Thyroid gland (tissue), 4 donors: ENCODE data around the gene FGFBP2. TPM values are rescaled to one million over a fixed set of nuclear protein-coding genes. Genes with fewer than 3 reads are reported as not detected.

Experiments
- DNase-seq, 2 donors: peaks; one replicate each; pipeline ENCODE4 v3.0.0-alpha.2; 2019
- H3K27ac ChIP-seq, 3 donors: fragments of 200-600 bp; sonication (generic); 1 replicate in 2 of 3; 2 replicates in 1 of 3; pipeline ENCODE4 v1.5.1; 2016 to 2019; ENCODE audit warnings: mild to moderate bottlenecking in 1 of 3, moderate library complexity in 1 of 3
- H3K27me3 ChIP-seq: fragments of 200-600 bp; sonication (generic); one replicate; pipeline ENCODE4 v1.5.1; 2019
- H3K36me3 ChIP-seq, 2 donors: fragments of 200-600 bp; sonication (generic); one replicate each; pipeline ENCODE4 v1.5.1; 2016 to 2019
- H3K4me1 ChIP-seq, 2 donors: fragments of 200-600 bp; sonication (generic); one replicate each; pipeline ENCODE4 v1.5.1; 2017 to 2019
- H3K4me3 ChIP-seq, 3 donors: fragments of 200-600 bp; sonication (generic); replicated peaks in 1 of 3; 1 replicate in 2 of 3; 2 replicates in 1 of 3; pipeline ENCODE4 v1.5.1; 2016; ENCODE audit warnings: mild to moderate bottlenecking in 1 of 3
- H3K9me3 ChIP-seq: fragments of 200-600 bp; sonication (generic); one replicate; pipeline ENCODE4 v1.5.1; 2017
- CTCF ChIP-seq, 6 experiments: fragments of 200-600 bp in 3 of 6; fragments of 450-650 bp in 3 of 6; sonication (generic) in 3 of 6; IDR thresholded peaks; one replicate each; pipeline ENCODE4 v1.5.1; 2016 to 2019; ENCODE audit warnings: antibody characterized with exemption in 6 of 6, mild to moderate bottlenecking in 2 of 6, inconsistent platforms in 1 of 6, moderate library complexity in 1 of 6
- POLR2A ChIP-seq, 2 donors: fragments of 450-650 bp; IDR thresholded peaks; one replicate each; pipeline ENCODE4 v1.6.1; 2017; ENCODE audit warnings: antibody characterized with exemption in 2 of 2, mild to moderate bottlenecking in 2 of 2, moderate library complexity in 1 of 2
- WGBS, 2 donors: methylation state at CpG; one replicate each; pipeline ENCODE4 v1.1.5; 2017; 5-methylcytosine and 5-hydroxymethylcytosine counted together
- intact Hi-C: fragments of 100-400 bp; cut with DNase I; formaldehyde crosslinking; loops from one replicate; pipeline ENCODE4 v1.15.1; 2023
- total RNA-seq, 4 donors: library from RNA; depleted of rRNA; stranded (reverse); fragments of >200 nt; gene quantifications; one replicate each; pipeline ENCODE4 v1.2.3, GENCODE V29; 2016

The FGFBP2 gene
- total RNA-seq, 4 donors from 2014 or later, result 0.67 to 3.7 (median 0.92) TPM

DNA sequence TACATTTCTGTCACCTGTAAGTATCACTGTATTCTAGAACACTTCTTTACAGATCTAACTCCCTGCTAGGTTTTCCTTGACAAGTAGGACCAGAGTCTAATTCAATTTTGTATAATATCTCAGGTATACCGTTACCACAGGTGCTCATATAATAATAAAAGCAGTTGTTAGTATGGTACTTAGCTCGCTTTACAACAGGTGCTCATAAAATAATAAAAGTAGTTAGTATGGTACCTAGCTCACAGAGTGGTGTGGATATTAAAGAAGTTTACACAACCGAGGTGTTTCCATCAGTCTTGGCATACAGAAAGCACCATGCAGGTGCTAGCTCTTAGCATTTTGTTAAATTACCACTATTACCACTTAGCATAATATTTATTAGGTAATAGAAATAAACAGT lies 32.9 kb upstream of the FGFBP2 start:
- Histone ChIP-seq H3K27me3 (no peaks in the 10 kb centered on the region), H3K36me3 (no peaks in the 10 kb centered on the region), H3K4me1 (no peaks in the 10 kb centered on the region), H3K27ac (no peak overlapping the region), H3K4me3 (no peak overlapping the region), H3K9me3 (no peaks in the 10 kb centered on the region)
- no peak for TF ChIP-seq CTCF (IDR thresholded peaks at IDR 0.05)
- TF ChIP-seq POLR2A (IDR thresholded peaks at IDR 0.05), result no peak
- intact Hi-C loops, result no loop called here
- DNase-seq, result no peak
- WGBS, 2 donors, result 97 to 98% methylated on average over 3 of the region's 3 CpGs

DNA sequence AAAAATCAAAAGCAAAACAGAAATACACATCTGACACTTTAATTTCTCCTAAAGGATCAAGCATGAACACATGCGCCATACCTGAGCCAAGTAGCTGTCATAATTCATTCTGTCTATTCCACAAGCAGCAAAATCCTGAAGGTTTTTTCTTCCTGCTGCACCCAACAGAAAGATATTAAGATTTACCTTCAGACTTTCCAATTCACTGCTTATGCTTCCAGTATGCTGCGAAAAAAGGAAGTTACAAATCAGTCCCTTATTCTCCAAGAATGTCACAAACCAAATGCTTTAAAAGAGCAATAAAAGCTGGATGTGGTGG lies 29.2 kb upstream of the FGFBP2 start:
- no peaks in the 10 kb centered on the region for H3K9me3 ChIP-seq
- no peak overlapping the region for H3K4me3 ChIP-seq
- intact Hi-C loops, result no loop called here
- WGBS, 2 donors, result 75 to 87% methylated on average over 2 of the region's 2 CpGs
- TF ChIP-seq POLR2A (IDR thresholded peaks at IDR 0.05) (no peak), CTCF (IDR thresholded peaks at IDR 0.05) (no peak)
- H3K27me3 ChIP-seq, result no peaks in the 10 kb centered on the region
- no peak overlapping the region for H3K27ac ChIP-seq
- no peak for DNase-seq
- peaks cover 0 to 9% of the 10 kb centered on the region in 2 donors for H3K4me1 ChIP-seq
- H3K36me3 ChIP-seq, result no peaks in the 10 kb centered on the region

- TF ChIP-seq CTCF (IDR thresholded peaks at IDR 0.05), result no peak
- TF ChIP-seq POLR2A (IDR thresholded peaks at IDR 0.05), result no peak
- 84 to 89% methylated on average over 12 of the region's 12 CpGs for WGBS, 2 donors
- no peak for DNase-seq
- H3K36me3 ChIP-seq, result no peaks in the 10 kb centered on the region
- H3K27me3 ChIP-seq, result no peaks in the 10 kb centered on the region
- H3K9me3 ChIP-seq, result no peaks in the 10 kb centered on the region
- H3K4me3 ChIP-seq, result no peak overlapping the region
- H3K4me1 ChIP-seq, result peaks cover 5 to 19% of the 10 kb centered on the region in 2 donors
- intact Hi-C loops, result no loop called here
- no peak overlapping the region for H3K27ac ChIP-seq
Measured at GRCh38 chr4:15990570-15991285, 27.8 kb upstream of the FGFBP2 start.

DNA sequence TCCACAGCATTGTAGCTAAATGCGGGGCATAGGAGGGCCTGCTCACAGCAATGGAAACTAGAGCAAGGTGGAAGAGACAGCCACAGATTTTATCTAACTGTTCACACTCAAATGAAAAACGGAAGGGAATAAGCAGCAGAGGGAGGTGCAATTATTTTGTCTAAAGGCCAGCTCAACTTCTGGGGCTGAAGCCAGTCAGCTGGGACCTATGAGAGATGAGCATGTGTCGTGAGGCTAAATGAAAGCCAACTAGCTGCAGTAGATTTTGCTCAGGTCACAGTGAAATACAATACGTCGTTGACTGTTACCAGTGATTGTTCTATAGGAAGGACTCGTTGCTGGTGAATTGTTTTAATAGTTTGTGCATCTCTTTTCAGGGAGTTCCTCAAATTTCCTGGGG lies 26.4 kb upstream of the FGFBP2 start:
- 42% methylated on average over 6 of the region's 6 CpGs for WGBS, 2 donors

More for the DNA sequence above, 26.4 kb upstream of the FGFBP2 start:
- H3K36me3 ChIP-seq, result no peaks in the 10 kb centered on the region
- H3K4me3 ChIP-seq, result no peak overlapping the region
- no peaks in the 10 kb centered on the region for H3K9me3 ChIP-seq
- TF ChIP-seq POLR2A (IDR thresholded peaks at IDR 0.05) (no peak), CTCF (IDR thresholded peaks at IDR 0.05) (no peak)
- no peak overlapping the region for H3K27ac ChIP-seq
- no peaks in the 10 kb centered on the region for H3K27me3 ChIP-seq
- intact Hi-C loops, result no loop called here
- no peak for DNase-seq
- H3K4me1 ChIP-seq, result peaks cover 5 to 19% of the 10 kb centered on the region in 2 donors
